GM19351 (cell line): ENCODE measurements around the gene TACR2.

Source experiments
- ATAC-seq: cut with Tn5 transposase; IDR thresholded peaks from one replicate; pipeline ENCODE4 v1.9.1; 2021; ENCODE audit warnings: mild to moderate bottlenecking, moderate library complexity; ENCODE audit not compliant: unreplicated experiment

The TACR2 gene

GRCh38 chr10:69376662-69377061, 40.1 kb downstream of the TACR2 start:
- ATAC-seq: no peak

- no peak for ATAC-seq
Observed at GRCh38 chr10:69375307-69376151, 41.2 kb downstream of the TACR2 start.

- no peak for ATAC-seq
Observed at GRCh38 chr10:69374931-69375306, 41.8 kb downstream of the TACR2 start.

GRCh38 chr10:69374242-69374641, 42.5 kb downstream of the TACR2 start:
- no peak for ATAC-seq

- ATAC-seq: no peak
Observed at GRCh38 chr10:69372126-69372980, 44.4 kb downstream of the TACR2 start.

GRCh38 chr10:69367469-69367868, 49.2 kb downstream of the TACR2 start:
- ATAC-seq: no peak

- ATAC-seq: no peak
Observed at GRCh38 chr10:69366738-69367137, 50.0 kb downstream of the TACR2 start.

GRCh38 chr10:69364232-69364940, 52.3 kb downstream of the TACR2 start:
- ATAC-seq: no peak

GRCh38 chr10:69363666-69364065, 53.1 kb downstream of the TACR2 start:
- no peak for ATAC-seq

GRCh38 chr10:69362471-69362954, 54.2 kb downstream of the TACR2 start:
- ATAC-seq: no peak

GRCh38 chr10:69361303-69361614, 55.5 kb downstream of the TACR2 start:
- no peak for ATAC-seq

GRCh38 chr10:69360485-69361302, 56.0 kb downstream of the TACR2 start:
- no peak for ATAC-seq

GRCh38 chr10:69359594-69359993, 57.1 kb downstream of the TACR2 start:
- no peak for ATAC-seq

GRCh38 chr10:69359148-69359547, 57.6 kb downstream of the TACR2 start:
- no peak for ATAC-seq

GRCh38 chr10:69358148-69358795, 58.4 kb downstream of the TACR2 start:
- no peak for ATAC-seq

- no peak for ATAC-seq
Observed at GRCh38 chr10:69356187-69356586, 60.5 kb downstream of the TACR2 start.

- ATAC-seq: no peak
Observed at GRCh38 chr10:69353977-69354635, 62.6 kb downstream of the TACR2 start.
